Measurements from ENCODE around the gene RIMS1.

RIMS1 gene

GRCh38 chr6:72350296-72350881 lies 464.0 kb downstream of the RIMS1 start:
- no peak for DNase-seq (ENCODE audit: low spot score)

GRCh38 chr6:72363844-72364740 lies 477.7 kb downstream of the RIMS1 start:
- no peak for DNase-seq (ENCODE audit: low spot score)

GRCh38 chr6:72365773-72366172 lies 479.4 kb downstream of the RIMS1 start:
- no peak for DNase-seq (ENCODE audit: low spot score)

DNA sequence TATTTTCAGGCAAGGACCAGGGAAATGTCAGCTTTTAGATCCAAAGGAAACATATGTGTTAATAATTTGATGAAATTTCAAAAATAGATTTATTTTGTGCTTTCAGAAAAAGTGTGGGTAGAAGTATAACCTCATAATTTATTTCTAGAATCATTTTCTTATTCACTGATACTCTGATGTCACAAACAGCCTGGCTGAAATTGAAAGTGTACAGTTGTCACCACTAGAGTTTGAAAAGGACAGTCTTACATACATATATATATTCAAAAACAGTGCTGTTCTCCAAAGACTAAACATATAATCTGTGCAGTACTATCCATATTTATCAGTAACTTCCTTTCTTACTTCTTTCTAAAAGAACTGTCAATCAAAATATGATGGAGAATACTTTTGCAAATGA lies 481.1 kb downstream of the RIMS1 start:
- no peak for DNase-seq (ENCODE audit: low spot score)

DNA sequence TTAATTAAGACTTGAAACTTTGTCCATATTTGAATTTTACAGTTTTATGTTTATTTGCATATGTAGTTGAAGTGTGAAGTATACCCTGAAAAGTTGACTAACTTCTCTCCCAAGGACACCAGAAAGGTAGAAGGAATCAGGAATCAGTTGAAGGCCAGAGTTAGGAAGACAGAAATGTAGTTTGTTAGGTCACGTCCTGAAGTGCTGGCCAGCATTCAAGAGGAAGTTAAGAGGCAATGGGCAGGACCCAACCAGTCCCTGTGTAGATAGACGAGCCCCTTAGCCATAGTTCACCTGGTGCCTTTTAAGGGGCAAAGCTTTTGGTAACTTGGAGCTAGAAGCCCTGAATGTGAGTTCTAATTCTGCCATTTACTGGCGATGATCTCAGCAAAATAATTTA lies 485.1 kb downstream of the RIMS1 start:
- no peak for DNase-seq (ENCODE audit: low spot score)

DNA sequence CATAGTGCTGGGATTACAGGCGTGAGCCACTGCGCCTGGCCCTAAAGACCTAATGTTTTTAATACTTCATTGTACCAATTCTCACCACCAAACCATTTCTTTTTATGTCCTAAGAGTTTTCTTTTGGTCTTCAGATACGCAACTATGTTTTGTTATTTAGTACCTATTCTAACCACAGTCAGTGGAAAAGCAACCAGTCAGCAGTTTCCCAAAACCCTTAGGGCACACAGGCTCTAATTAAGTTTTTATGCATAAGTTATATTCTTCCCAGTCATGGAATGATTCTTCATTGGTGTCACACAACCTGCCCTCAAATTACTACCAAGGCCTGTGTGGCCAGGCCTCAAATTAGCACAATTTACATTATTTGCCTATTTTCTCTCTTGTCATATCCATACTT lies 487.8 kb downstream of the RIMS1 start:
- DNase-seq (ENCODE audit: low spot score), result no peak

GRCh38 chr6:72374857-72375256 lies 488.5 kb downstream of the RIMS1 start:
- DNase-seq (ENCODE audit: low spot score), result no peak

DNA sequence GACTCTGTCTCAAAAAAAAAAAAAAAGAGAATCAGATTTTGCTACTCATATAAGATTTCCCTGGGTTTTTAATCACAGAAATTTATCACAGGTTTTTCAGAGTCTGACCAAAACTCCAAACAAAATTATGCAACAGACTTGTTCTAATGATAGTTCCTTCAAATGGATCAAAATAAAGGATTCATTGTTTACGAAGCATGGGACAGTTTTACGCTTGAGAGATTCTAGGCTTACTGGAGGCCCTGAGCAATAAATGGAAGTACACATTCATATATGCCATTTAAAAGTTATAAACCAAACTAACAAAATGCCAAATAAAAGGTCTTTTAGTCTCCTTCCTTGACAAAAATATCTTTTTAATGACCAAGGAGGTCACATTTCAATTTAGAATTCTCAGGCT lies 490.4 kb downstream of the RIMS1 start:
- no peak for DNase-seq (ENCODE audit: low spot score)

DNA sequence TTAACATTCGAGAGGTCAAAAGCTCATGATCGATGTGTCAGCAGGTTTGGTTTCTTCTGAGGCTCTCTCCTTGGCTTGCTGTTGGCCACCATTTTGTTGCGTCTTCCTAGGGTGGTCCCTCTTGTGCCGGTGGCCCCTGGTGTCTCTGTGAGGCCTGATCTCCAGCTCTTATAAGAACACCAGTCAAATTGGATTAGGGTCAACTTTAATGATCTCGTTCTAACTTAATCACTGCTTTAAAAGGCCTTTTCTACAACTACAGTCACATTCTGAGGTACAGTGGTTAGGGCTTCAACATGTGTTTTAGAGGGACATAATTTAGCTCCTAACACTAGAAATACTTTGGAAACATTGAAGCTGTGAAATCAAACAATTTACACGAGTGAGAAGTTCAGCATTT lies 494.7 kb downstream of the RIMS1 start:
- no peak for DNase-seq (ENCODE audit: low spot score)

DNA sequence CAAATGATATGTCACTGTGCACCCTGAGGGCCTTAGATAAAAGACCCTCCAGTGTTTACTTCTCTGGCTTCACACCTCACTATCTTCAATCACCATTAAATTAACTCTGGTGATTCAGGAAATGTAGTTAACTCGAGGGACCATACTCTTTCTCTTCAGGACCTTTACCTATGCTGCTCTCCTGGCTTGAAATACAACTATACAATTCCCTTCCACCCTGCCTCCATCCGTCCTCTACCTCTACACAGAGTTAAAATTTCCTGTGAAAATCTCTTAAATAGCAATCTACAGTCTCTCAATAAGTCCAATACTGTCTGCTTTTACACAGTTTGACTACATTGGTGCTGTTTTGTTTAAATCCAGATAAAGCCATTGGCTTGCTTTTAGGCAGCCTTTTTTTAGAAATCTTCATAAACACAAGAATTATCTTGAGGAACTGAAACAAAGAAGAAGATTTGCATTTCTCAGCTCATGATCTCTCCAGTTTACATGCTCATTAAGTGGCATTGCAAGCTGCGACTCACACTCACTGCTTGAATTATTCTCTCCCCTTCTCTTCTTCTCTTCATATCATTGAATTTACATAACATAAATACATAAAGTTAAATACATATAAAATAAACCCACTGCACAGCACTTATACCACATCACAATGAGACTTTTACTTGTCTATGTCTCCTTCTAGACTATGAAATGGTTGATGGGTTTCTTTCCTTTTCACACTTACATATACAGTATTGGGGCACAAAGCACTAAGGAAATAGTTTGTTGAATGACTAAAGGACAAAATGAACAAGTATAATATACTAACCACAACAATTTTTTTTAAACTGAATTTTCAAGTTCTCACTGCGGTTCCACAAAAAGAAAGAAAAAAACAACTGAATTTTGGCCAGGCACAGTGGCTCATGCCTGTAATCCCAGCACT lies 496.5 kb downstream of the RIMS1 start:
- DNase-seq (ENCODE audit: low spot score), result no peak

- no peak for DNase-seq (ENCODE audit: low spot score)
Measured at GRCh38 chr6:72386324-72386723, 500.0 kb downstream of the RIMS1 start.

- no peak for DNase-seq (ENCODE audit: low spot score)
Measured at GRCh38 chr6:72389698-72390097, 503.3 kb downstream of the RIMS1 start.

DNA sequence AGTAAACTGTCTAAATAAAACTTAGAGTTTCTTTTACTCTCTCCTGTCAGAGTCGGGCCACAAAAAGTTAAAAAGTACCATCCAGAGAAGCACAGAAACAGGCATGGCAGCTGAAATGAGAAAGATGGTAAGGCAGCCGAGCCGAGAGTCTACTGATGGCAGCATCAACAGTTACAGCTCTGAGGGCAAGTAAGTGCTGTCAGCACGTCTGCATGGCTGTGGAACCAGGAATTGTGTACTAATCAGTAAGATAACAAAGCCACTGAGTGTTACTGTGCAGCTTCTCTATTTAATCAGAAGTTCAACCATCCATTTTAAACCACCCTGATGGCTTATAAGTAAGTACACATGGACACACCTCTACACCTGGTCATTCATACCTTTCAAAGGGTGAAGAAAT lies 504.2 kb downstream of the RIMS1 start:
- no peak for DNase-seq (ENCODE audit: low spot score)

DNA sequence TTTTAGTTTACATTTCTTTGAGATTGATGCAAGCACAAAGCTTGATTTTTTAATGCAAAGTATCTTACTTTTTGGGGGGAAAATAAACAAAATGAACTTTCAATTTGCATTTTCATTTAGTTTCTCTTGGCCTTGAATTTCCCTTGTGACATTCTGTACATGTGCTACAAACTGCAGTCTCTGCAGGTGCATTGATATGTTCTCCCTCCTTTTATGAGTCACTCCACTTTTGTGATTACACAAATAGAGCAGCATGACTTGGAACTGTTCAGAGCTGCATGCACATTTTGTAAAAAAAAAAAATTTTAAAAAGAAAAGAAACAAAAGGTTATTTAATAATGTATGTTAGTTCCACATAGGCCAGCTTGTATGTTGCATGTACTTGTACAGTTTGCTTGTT lies 515.5 kb downstream of the RIMS1 start:
- DNase-seq (ENCODE audit: low spot score), result no peak

GRCh38 chr6:72403413-72403812 lies 517.1 kb downstream of the RIMS1 start:
- DNase-seq (ENCODE audit: low spot score), result no peak

- no peak for DNase-seq (ENCODE audit: low spot score)
Measured at GRCh38 chr6:72406517-72406916, 520.2 kb downstream of the RIMS1 start.

- no peak for DNase-seq (ENCODE audit: low spot score)
Measured at GRCh38 chr6:72410769-72411168, 524.4 kb downstream of the RIMS1 start.

- DNase-seq (ENCODE audit: low spot score), result peak; percentile 30
Measured at GRCh38 chr6:72411872-72412708, 525.7 kb downstream of the RIMS1 start.

DNA sequence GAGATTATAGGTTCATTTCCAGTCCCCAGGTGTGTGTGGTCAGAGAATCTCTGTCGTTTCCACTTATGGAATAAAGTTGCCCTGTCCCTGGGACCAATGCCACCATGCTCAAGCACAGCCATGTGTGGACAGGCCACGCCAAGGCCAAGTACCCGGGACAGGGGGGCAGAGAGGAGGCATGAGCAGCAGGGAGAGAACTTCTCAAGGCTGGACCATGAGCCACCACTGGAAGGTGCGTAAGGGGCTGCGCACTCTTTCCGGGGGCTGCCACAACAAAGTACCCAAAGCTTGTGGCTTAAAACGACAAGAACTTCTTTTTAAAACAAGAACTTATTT lies 526.3 kb downstream of the RIMS1 start:
- DNase-seq (ENCODE audit: low spot score), result no peak

- DNase-seq (ENCODE audit: low spot score), result no peak
Measured at GRCh38 chr6:72413884-72414283, 527.5 kb downstream of the RIMS1 start.

GRCh38 chr6:72414657-72415056 lies 528.3 kb downstream of the RIMS1 start:
- DNase-seq (ENCODE audit: low spot score), result no peak
